ENCODE measurements around the gene PSMB3.

DNA sequence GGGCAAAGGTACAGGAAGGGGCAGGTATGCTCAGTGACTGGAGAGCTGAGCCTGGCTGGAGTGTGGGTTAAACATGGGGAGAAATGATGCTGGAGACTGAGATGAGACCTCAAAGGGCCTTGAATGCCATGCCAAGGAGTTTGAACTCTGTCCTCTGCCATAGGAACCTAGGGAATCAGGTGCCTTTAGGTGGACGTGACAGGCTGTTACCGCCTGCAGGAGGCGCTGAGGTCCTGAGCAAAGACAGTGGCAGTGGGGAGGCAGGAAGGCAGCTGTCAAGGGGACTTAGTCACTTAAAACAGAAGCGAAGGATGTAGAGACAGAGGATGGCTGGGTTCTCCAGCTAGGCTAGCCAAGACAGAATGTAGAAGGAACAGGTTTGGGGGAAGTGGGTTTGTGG lies 9.1 kb downstream of the PSMB3 start:
- TF ChIP-seq, protein P1, sequence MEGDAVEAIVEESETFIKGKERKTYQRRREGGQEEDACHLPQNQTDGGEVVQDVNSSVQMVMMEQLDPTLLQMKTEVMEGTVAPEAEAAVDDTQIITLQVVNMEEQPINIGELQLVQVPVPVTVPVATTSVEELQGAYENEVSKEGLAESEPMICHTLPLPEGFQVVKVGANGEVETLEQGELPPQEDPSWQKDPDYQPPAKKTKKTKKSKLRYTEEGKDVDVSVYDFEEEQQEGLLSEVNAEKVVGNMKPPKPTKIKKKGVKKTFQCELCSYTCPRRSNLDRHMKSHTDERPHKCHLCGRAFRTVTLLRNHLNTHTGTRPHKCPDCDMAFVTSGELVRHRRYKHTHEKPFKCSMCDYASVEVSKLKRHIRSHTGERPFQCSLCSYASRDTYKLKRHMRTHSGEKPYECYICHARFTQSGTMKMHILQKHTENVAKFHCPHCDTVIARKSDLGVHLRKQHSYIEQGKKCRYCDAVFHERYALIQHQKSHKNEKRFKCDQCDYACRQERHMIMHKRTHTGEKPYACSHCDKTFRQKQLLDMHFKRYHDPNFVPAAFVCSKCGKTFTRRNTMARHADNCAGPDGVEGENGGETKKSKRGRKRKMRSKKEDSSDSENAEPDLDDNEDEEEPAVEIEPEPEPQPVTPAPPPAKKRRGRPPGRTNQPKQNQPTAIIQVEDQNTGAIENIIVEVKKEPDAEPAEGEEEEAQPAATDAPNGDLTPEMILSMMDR (IDR thresholded peaks at IDR 0.05): peak in 1 of 4 donors; percentile 16
- TF ChIP-seq POLR2A (IDR thresholded peaks at IDR 0.05): no peak

Data from right lobe of liver (tissue), 4 donors.